GM21529 (cell line): ENCODE results near the gene CARD11.
"Not testable (repeated sequence)": the region's sequence is repeated elsewhere in the genome, so short reads cannot be mapped to it uniquely, and the experiment has no call there.

Experiments
- ATAC-seq: cut with Tn5 transposase; IDR thresholded peaks from one replicate; pipeline ENCODE4 v1.9.1; 2021; ENCODE audit not compliant: unreplicated experiment

The CARD11 gene

DNA sequence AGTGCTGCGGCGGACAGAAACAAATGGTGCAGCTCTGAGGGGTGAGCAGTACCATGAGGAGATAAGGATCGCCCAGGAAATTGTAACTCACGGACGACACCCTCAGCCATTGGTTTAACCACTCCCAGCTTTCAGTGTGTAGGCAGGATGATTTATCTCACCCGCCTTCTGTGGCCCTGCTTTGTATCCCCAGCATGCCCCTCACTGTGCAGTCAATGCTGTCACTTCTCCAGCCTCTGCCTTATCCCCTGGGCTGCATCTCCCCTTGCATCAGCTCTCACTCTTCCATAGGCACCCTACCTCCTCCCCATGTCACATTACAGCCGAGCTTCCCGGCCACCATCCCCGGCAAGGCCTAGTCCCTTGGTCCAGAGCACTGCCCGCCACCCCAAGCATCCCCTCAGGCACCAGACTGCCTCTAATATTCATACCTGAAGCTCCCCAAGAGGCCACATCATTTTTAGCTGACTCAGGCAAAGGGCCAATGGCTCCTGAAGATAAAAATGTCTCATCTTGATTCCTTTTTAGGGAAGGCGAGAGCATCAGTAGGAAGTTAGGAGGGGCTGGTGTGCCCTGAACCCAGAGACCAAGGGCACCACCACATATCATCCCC lies 77.1 kb downstream of the CARD11 start:
- no peak for ATAC-seq

DNA sequence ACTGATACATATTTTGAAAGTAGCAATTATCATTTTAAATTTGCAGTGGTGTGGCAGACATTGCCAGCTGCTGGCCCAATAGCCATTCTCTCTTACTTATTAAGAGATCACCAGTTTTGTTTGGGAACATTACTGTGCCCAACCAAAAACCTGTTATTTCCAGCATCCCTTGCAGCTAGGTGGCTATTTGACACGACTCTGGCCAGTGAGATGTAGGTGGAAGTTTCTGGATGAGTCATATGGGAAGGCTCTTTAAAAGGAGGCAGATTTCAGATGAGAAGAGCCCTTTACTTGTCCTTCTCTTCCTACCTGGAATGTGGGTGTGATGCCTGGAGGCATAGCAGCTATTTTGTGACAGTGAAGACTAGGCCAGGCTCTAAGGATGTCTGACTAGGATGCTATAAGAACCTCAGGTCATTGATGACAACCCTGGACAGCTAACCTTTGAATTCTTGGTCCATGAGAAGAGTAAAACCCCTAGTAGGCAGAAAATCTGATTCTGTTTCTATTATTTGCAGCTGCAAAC lies 77.9 kb downstream of the CARD11 start:
- ATAC-seq: no peak

DNA sequence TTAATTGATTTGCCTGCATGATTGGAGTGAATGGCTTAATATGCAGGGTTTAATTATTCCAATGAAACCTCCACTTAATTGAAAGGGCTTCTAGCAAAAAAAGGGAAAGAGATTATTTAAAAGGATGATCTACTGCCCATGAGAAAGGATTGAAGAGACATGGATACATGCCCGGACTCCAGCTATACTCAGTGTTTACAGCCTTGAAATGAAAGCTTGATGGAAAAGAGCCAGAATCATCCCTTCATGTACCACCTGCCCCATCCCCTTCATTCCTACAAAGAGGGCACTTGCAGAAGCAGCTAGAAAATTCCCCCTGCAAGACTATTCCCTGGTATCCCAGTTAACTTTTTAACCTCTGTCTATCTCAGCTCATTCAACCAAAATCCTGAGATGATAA lies 78.4 kb downstream of the CARD11 start:
- no peak for ATAC-seq

DNA sequence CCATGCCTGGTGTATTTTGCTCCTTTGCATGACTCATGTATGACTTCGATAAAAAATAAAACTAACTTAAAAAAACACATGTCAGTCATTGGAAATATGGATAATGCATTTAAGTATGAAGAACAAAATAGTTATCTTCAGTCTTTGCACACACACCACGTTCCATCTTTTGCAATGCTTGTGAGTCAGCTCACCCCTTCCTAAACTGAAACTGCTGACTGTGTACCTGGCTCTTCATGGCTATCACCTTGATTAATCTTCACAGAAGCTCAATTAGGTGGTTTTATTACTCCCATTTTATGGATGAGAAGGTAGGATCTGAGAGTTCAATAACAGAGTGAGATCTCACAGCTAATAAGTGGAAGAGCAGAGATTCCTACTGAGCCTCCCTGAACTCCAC lies 79.5 kb downstream of the CARD11 start:
- ATAC-seq: no peak

DNA sequence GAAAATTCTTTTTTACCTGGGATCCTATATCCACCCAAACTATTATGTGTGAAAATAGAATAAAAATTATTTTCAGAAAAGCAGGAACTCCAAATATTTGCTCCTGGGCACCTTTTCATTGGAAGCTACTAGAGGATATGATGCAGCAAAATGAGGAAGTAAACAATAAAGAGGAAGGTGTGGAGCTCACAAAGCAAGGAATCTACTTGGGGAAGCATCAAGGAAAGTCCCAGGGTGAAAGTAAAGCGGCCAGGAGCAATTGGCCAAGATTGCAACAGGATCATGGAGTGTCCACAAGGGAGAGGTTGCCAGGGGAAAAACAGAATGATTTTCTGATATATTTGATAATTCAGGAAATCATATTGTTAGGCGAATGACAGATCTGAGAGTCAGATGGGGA lies 80.8 kb downstream of the CARD11 start:
- no peak for ATAC-seq

DNA sequence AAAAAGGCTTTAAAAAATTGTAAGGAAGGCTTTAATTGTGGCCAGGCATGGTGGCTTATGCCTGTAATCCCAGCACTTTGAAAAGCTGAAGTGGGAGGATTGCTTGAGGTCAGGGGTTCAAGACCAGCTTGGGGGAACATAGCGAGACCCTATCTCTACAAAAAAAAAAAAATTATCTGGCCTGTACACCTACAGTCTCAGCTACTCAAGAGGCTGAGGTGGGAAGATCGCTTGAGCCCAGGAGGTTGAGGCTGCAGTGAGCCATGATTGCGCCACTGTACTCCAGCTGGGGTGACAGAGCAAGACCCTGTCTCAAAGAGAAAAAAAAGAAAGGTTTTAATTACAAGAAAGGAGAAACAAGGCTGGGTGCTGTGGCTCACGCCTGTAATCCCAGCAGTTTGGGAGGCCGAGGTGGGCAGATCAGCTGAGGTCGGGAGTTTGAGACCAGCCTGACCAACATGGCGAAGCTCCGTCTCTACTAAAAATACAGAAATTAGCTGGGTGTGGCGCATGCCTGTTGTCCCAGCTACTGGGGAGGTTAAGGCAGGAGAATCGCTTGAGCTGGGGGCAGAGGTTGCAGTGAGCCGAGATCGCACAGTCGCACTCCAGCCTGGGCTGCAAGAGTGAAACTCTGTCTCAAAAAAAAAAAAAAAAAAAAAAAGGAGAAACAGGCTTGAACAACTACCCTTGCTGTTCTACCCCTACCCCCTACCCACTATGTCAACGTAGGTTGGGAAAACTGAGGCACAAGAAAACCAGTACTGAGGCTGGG lies 83.7 kb downstream of the CARD11 start:
- ATAC-seq: no peak

DNA sequence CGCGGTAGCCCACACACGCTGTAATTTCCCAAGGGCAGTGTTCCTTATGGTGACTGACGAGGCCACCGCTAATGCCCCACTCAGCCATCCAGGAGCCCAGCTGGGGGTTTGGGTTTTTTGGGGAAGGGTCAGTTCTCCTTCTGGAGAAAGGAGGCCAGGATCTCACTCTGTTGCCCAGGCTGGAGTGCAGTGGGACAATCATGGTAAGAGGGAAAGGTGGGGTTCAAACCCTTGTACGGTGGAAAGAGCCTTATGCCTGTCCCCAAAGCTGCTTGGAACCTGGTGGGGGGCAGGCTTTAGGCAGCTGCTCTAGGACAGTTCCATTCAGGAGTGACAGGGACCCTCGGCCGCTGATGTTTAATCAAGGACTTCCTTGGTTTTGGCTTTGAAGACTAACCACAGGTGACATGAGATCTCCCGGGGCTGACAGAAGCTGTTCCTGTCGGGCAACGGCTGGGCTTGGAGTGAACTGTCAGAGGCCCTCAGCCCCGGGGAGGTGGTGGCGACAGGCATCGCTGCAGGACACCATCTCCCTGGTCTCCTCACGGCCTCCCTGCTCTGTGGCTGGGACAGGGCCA lies 84.5 kb downstream of the CARD11 start:
- no peak for ATAC-seq

DNA sequence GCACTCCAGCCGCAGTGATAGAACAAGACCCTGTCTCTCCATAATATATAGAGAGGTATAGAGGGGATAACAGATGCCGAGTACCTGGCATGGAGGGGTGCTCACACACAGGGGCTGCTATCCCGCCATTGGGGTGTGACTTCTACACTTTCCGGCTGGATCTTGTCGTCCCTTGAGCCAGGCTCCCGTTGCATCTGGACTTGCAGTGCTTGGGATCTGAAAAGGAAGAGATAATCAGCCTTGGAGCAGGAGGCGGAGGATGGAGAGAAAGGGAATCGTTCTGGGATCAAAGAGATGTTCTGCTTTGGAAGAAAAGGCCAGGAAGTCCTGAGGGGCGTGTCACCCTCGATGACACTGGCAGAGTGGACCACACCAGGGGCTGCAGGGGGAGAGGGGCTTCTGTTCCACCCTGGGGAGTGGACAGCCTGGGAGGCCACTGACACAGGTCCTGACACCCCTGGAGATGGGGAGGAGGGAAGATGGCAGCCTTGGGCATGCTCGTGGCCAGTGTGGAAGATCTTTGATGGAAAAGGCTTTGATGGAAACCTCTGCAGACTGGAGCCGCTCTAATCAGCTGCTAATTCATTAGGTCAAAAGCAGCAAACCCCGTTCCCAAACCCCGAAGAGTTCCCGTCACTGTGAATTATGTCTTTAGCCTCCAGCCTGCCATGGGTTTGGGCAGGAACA lies 85.1 kb downstream of the CARD11 start:
- no peak for ATAC-seq

DNA sequence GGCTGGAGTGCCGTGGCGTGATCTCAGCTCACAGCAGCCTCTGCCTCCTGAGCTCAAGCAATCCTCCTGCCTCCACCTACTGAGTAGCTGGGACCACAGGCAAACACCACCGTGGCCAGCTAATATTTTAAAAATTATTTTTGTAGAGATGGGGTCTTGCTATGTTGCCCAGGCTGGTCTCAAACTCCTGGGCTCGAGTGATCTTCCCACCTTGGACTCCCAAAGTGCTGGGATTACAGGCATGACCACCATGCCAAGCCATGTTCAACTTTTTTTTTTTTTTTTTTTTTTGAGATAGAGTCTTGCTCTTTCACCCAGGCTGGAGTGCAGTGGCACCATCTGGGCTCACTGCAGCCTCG lies 86.3 kb downstream of the CARD11 start:
- not testable (repeated sequence) for ATAC-seq

DNA sequence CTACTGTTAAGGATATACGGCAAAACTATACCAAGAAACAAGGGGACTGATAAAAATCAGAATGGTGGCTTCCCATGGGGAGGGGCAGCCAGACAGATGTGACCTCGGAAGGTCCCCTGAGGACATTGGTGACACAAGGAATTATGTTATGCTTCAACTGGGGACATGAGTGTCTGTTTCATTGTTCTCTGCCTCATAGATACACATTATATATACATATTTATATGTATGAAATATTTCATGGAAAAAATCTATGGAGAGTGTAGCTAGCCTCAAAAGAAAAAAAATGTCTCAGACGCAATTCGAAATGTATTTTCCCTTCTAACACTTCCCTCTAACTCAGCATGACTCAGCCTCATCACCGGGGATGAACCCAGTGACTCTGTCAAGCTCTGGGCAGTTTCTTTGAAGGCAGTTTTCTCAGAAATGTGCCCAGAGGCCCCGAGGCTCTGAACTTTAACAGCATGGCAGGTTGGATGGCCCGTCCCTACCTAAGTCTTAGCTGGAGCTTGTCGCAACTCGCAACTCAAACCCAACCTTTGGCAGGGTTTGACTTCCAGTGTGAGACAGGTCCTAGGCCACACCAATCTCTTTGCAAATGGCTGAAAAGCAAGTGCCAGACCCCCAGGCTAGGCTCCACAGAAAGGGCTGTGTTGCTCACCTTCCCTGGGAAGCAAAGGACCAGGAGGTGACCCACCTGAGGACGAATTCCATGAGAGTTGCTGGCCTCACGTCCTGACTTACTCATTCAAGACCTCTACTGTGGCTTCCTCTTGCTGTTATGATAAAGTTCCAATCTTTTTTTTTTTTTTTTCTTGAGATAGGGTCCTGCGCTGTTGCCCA lies 86.9 kb downstream of the CARD11 start:
- ATAC-seq: no peak

DNA sequence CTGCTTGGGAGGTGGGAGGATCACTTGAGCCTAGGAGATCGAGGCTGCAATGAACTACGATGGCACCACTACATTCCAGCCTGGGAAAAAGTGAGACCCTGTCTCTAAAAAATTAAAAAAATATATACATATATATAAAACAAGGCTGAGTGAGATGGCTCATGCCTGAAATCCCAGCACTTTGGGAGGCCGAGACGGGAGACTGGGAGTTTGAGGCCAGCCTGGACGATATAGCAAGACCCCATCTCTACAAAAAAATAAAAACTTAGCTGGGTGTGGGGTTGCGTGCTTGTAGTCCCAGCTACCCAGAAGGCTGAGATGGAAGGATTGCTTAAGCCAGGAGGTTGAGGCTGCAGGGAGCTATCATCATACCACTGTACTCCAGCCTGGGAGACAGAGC lies 87.6 kb downstream of the CARD11 start:
- ATAC-seq: no peak

DNA sequence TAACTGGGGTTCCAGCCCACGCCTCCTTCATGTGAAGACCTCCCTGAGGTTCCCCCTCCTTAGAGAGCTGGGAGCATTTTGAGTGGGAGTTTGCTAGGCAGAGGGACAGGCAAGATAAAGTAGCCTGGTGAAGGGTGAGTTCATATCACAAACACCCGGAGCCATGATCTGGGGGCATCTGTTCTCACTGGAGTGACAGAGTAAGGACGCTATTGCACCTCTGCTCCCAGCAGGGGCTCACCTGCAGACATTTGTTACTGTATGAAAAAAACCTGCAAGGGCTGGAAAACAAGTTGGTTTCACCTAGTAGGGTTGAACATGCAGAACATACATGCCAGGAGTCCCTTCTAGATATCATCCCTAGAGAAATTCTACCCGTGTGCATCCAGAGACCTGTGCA lies 88.4 kb downstream of the CARD11 start:
- no peak for ATAC-seq

DNA sequence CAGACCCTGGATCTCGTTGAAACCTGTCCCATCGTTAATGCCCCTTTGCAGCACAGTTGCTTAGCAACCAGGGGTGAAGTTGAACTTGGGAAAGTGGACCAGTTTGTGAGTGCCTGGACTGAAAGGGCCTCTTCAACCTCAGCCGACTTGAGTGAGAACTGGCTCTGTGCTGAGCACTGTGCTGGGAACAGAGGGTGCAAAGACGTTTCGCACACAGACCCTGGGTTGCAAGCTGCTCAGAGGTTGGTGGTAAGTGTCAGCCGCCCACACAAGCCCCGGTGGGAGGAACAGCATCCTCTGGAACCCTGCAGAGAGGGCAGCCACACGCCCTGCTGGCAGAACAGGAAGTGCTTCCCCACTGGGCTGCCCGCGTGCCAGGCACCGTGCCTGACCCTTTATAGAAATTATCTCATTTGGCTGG lies 89.2 kb downstream of the CARD11 start:
- ATAC-seq: no peak

DNA sequence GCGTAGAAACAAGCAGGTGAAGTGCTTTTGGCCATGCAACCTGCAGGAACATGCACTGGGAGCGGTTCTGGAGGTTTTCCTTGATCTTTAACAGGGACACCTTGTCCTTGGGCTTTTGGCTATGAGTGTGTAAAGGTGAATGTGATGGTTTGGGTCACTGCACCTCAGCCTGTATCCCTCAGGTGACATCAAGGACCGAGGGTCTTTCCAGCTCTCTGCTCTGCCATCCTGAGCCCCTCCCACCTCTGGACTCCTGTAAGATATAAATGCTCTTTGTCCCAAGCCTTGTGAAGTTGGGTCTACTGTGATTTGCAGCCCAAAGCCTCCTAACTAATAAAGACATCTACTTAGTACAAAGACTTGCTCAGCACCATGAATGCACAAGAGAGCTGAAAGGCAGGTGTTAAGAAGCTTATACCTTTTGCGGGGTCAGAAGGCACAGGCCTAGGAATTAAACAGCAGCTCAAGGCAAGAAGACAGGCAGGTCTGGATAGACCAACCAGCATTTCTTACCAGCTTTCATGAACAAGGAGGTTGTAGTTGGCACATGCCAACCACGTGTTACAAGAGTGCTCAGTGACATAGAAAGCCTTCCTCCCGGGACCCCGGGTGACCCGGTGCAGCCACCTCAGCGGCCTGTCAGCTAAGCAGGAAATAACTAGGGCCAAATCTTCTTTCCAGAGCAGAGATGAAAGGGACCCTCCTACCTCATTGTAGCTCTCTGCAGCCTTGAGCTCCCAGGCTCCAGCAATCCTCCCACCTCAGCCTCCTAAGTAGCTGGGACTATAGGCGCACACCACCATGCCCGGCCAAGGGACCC lies 89.9 kb downstream of the CARD11 start:
- no peak for ATAC-seq

DNA sequence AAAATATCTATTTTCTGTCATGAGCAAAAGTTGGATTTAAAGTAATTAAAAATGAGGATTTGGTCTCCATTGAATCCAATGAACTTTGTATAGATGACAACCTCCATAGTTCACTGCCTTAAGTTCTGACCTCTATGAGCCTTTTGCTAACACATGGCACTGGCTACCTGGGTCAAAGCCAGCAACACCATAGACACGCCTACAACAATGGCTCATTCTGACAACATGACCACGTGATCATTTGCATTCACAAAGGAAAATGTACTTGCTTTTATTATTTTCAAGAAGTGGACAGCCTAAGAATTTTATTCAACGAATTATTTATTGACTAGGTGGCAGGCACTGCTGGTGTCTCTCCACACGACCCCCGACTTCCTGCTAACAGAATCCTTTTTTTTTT lies 90.6 kb downstream of the CARD11 start:
- no peak for ATAC-seq

DNA sequence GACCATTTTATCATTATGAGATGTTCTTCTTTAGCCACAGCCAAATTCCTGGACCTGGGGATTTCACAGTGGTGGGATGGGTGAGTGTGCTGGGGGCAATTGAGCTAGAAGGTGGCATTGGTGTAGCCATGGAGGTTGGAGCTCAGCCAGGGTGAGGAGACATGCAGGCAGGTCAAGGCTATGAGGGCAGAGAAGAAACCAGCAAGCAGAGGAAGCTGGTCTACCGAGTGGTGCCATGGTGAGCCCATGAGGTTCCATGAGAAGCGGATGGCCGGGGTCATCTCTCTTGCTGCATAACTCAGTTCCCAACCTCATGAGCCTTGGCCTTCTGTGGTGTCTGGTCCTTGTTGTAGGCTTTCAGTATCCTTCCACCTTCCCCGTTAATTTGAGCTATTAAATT lies 91.4 kb downstream of the CARD11 start:
- no peak for ATAC-seq

DNA sequence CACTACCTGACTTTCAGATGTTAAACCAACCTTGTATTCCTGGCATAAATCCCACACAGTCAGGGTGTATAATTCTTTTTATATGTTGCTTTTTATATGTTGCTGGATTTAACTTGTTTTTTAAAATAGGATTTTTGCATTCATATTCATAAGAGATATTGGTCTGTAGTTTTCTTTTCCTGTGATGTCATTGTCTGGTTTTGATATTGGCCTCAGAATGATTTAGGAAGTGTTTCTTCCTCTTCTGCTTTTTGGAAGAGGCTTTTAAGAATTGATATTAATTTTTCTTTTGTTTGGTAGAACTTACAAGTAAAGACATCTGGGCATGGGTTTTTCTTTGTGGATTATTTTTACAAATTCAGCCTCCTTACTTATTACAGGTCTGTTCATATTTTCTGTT lies 93.1 kb downstream of the CARD11 start:
- no peak for ATAC-seq

DNA sequence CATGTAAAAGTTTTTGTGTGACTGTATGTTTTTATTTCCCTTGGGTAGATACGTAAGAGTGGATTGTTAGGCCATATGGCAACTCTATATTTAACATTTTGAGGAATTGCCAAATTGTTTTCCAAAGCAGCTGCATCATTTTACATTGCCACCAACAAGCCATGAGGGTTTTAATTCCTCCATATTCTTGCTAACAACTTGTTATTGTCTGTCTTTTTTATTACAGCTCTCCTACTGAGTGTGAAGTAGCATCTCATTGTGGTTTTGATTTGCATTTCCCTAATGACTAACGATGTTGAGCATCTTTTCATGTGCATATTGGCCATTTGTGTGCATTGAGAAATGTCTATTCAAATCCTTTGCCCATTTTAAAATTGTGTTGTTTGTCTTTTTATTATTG lies 94.9 kb downstream of the CARD11 start:
- no peak for ATAC-seq

DNA sequence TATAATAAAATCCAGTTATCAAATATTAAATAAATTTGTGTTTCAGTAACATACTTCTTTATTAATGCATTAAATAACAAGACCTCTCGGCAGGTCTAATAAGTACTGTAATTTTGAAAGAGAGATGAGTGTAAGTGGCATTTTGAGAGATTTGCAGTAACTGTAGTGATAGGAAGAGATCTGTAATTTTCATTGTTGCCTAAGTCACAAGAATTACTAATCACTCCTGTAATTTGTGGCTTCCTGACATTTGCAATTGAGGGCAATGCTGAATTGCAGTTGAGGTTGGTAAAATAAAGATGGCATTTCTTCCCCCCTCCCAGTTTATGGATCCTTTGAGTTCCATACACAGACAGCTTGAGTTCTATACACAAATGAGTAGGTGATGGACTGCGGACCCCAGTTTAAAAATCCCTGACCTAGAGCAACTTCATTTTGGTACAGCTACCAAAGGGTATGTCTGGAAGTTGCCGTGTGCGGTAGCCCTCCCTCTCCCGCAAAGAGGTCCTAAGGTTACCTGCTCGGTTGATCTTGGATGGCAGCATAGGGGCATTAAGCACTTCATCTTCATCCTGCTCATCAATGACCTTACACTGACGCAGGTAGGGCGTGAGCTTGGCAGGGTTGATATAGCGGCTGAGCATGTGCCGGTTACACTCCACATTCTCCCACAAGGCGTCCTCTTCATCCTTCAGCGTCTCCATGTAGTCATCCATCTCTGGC lies 96.4 kb downstream of the CARD11 start:
- ATAC-seq: no peak
